HG03108 (cell line): Measurements from ENCODE around the gene CDK16.

Experiments used
- ATAC-seq: cut with Tn5 transposase; IDR thresholded peaks from one replicate; pipeline ENCODE4 v1.9.1; 2021; ENCODE audit warnings: moderate library complexity; ENCODE audit not compliant: unreplicated experiment

The CDK16 gene

DNA sequence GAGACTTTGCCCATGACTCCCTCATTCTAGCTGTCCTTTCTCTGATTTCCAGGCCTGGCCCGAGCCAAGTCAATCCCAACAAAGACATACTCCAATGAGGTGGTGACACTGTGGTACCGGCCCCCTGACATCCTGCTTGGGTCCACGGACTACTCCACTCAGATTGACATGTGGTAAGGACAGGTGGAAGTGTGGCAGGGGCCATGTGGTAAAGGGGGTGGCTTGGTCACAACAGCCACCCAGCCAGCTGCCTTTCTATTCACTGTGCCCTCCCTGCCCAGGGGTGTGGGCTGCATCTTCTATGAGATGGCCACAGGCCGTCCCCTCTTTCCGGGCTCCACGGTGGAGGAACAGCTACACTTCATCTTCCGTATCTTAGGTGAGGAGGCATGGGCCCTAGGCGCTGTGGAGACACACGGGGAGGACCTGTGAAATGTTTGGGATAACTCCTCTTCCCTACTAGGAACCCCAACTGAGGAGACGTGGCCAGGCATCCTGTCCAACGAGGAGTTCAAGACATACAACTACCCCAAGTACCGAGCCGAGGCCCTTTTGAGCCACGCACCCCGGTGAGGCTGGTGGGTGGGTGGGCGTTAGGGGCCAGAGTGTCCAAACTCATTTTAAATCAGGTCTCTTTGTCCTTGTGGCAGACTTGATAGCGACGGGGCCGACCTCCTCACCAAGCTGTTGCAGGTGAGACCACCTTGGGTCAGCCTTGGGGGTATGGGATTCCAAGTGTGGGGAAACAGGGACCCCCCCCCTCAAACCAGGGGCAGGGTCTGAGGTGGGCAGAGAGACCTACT lies 8.3 kb downstream of the CDK16 start:
- ATAC-seq: no peak

GRCh38 chrX:47227334-47227583 lies 8.8 kb downstream of the CDK16 start:
- no peak for ATAC-seq

DNA sequence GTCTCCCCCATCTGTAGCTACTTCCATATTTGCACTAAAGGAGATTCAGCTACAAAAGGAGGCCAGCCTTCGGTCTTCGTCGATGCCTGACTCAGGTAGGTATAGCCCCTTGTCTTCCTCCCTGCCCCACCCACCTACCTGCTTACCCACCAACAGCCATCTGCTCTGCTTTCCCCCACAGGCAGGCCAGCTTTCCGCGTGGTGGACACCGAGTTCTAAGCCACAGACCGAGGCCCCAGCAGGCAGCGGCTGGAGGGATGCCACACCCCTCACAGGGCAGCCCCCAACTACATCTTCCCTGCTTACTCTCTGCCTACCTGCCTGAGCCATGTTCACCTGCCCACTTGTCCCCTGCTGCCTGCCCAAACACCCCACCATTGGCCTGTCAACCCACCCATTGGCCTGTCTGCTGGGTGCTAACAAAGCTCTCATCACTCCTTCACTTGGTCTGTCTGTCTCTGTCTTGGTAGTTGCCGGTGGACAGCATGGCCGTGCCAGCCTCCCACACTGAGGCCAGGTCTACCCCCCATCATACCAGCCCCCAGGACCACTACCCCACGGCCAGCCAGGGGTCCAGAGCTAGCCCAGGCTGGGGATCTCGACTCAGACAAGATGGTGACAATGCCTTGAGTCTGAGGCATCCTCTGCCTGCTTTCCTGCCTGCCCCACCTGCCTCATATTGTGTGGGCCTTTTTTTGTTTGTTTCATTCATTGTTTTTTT lies 10.2 kb downstream of the CDK16 start:
- no peak for ATAC-seq

GRCh38 chrX:47229427-47229826 lies 10.9 kb downstream of the CDK16 start:
- ATAC-seq: no peak

DNA sequence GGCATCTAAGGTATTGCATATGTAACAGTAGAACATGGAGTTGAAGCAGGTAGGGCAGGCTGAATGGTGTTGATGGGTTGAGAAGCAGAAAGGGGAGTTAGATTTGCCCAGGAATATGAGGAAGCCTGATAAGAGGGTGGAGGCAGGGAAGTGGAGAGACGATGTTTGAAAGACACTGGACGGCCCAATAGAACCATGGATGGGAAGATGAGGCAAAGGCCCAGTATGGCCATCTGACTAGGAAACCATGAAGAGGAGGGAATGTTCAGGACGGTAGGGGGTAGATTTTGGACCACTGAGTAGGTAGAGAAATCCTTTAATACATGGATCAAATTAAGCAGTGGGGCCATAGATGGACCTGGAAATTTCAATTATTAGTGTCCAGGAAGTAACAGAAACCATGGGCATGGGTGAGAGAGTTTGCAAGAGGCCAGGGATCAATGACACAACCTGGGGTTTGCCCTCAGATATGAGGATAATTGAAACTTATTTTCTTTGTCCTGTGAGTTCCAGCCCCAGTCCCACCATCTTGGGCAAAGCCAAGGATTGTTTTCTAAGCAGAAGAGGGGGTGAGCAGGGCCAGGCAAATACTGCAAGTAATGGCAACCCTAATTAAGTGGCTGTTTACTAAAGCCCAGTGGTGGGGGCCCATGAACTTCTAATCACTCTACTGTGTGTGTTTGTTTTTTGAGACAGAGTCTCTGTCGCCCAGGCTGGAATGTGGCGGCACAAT lies 11.8 kb downstream of the CDK16 start:
- ATAC-seq: no peak

DNA sequence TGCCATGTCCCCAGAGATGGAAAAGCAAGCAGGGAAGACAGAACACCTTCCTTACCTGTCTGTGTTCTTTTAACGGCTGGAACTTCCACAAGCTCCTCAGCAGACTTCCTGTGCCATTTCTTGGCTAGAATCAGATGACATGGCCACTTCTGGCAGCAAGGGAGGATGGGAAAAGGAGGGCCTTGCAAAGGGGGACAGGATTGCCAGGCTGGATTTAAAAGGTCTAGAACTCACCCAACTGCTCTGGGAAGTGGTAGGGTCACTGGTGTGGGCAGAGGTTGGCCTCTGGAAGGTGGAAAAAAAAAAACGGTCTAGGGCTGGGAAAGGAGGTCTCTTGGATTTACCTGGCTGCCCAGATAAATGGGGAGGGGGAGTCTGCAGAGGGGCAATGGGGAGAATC lies 12.7 kb downstream of the CDK16 start:
- ATAC-seq: no peak

DNA sequence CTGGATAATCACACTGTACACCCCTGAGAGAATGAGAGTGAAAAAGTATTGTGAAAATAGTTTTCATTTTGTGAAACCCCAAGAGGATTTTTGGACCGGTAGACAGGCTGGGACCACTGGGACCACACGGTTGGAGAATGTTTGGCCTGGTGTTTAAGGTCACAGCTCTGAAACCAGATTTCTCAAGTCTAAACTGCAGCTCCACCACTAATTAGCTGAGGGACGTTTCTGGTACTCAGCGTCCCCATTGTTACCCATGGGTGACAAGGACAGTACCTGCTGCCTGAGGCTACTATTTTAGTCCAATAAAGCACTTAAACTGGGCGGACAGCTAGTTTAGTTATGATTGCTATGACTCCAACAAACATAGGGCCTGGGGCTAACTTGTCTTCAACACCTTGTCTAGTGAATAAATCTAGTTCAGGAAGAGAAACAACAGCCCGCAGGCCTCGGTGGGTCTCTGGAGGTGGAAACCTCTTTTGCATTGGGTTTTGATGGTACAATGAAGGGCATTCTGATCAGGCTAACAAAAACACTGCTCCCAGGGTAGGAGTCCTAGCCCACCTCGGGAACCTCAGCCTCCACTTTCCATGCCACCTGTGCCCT lies 13.8 kb downstream of the CDK16 start:
- ATAC-seq: no peak

DNA sequence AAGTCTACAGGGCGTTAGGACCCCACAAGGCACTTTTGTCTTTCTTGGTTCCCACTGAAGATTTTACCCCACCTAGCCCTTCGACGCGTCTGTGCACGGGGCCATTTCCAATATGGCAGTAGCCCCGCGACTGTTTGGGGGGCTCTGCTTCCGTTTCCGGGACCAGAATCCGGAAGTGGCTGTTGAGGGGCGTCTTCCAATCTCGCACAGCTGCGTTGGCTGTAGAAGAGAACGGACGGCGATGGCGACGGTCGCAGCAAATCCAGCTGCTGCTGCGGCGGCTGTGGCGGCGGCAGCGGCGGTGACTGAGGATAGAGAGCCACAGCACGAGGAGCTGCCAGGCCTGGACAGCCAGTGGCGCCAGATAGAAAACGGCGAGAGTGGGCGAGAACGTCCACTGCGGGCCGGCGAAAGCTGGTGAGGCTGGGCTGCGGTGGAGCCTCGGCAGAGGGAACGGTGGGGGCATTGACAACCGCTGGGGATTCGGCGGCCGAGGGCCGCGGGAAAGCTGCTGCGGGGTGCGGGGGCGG lies 14.4 kb downstream of the CDK16 start, which contains the start of gene USP11:
Gene USP11 (plus strand): TSS at position 207 of the 530 bp plus-strand sequence. CDS start 35 bp downstream, at position 242.
- peak; percentile 2 for ATAC-seq

DNA sequence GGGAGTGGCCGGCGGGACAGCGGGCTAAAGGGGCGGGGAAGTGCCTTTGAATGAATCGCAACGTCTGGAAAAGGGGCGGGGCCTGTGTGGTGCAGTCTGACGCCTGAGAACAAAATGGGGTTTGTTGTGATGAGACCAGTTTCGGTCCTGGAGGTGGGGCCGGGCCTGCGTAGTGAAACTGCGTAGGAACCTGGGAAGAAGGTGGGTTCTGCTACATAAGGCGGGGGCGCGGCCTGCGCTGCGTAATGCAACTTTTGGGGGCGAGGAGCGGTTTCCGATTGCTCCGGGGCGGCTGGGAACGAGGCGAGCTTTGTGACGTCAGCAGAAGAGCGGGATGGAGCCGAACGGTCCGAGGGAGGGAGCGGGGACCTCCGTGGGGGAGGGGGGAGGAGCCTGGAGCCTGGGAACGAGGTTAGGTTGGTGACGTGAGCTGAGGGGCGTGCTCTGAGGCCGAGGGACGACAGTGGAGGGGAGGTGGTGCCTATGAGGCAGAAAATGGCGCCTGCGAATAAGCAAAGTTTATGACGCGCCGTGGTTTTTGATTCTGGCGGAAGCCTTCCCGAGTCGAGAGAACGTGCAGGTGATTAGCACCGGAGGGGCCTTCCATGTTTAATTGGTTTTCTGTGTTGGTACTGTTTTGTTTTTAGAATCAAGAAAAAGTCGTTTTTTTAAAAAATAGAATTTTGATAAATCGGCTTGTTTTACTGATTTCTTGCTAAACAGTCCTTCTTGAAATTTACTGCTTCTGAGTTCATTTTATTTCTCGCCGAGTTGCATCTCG lies 15.0 kb downstream of the CDK16 start:
- ATAC-seq: peak; percentile 84

DNA sequence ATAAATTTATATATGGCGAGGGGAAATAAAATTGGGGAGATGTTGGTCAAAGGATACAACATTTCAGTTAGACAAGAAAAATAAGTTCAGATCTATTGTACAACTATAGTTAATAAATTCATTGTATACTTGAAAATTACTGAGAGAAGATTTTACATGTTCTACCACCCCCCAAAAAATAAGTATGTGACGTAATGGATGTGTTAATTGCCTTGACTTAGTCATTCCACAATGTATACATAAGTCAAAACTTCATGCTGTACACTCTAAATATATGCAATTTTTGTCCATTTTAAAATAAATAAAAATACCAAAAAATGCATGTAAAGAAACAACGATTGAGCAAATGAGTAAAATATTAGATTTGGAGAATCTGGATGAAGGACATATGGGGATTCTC lies 16.1 kb downstream of the CDK16 start:
- no peak for ATAC-seq

- ATAC-seq: no peak
These were observed 17.2 kb downstream of the CDK16 start for GRCh38 chrX:47235691-47236103.

DNA sequence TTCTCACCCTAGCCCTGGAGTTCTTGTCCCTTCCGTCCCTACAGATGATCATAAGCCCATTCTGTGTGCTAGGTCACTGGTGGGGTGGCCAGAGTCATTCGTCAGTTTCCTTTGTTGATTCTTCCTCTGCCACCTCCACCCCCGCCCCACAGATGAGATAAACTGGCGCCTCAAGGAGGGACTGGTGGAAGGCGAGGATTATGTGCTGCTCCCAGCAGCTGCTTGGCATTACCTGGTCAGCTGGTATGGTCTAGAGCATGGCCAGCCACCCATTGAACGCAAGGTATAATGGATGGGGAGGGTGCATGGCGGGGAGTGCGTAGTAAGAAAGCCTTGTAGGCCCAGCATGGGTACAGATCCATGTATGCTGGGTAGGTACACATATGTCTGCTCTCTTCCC lies 20.7 kb downstream of the CDK16 start:
- ATAC-seq: no peak

GRCh38 chrX:47239898-47240545 lies 21.5 kb downstream of the CDK16 start:
- no peak for ATAC-seq

- ATAC-seq: no peak
These were observed 22.1 kb downstream of the CDK16 start for GRCh38 chrX:47240619-47241018.

GRCh38 chrX:47241201-47242011 lies 22.9 kb downstream of the CDK16 start:
- ATAC-seq: no peak

DNA sequence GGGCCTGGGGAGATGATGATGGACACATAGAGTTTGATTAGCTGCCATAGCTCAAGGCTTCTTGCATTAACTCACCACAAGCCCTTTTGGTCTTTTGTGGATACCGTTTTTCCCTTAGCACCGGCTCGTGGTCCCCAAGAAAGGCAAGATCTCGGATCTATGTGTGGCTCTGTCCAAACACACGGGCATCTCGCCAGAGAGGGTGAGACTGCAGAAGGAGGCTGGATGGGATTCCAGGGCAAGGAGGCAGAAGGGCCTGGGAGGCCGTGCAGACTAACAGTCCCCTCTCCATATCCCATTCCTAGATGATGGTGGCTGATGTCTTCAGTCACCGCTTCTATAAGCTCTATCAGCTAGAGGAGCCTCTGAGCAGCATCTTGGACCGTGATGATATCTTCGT lies 23.8 kb downstream of the CDK16 start:
- no peak for ATAC-seq

DNA sequence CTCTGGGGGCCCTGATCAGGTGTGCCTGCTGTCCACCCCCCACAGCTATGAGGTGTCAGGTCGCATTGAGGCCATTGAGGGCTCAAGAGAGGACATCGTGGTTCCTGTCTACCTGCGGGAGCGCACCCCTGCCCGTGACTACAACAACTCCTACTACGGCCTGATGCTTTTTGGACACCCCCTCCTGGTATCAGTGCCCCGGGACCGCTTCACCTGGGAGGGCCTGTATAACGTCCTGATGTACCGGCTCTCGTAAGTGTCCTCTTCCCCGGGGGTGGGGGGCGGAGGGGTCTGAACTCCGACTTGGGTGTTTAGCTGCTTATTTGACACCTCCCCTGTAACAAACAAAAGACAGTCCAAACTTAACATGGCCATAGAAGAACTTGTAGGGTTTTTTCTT lies 24.9 kb downstream of the CDK16 start:
- ATAC-seq: no peak

DNA sequence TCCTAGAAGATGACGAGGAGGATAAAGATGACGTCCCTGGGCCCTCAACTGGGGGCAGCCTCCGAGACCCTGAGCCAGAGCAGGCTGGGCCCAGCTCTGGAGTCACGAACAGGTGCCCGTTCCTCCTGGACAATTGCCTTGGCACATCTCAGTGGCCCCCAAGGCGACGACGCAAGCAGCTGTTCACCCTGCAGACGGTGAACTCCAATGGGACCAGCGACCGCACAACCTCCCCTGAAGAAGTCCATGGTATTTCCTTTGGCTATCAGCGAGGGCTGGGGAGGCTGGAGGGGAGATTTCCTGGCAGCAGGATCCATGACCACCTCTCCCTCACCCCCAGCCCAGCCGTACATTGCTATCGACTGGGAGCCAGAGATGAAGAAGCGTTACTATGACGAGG lies 26.2 kb downstream of the CDK16 start:
- no peak for ATAC-seq

- ATAC-seq: no peak
These were observed 26.7 kb downstream of the CDK16 start for GRCh38 chrX:47245156-47245555.
